GM21367 (cell line): ENCODE measurements around the gene ELOVL5.
"Not testable (repeated sequence)": the region's sequence is repeated elsewhere in the genome, so short reads cannot be mapped to it uniquely, and the experiment has no call there.

Experiments used
- ATAC-seq: cut with Tn5 transposase; IDR thresholded peaks from one replicate; pipeline ENCODE4 v1.9.1; 2021; ENCODE audit not compliant: unreplicated experiment

ELOVL5 gene

GRCh38 chr6:53348371-53349208 is at the start of gene ELOVL5:
Gene ELOVL5 (minus strand): TSS chr6:53348950. CDS start chr6:53295699, 53,251 bp downstream.
- peak; percentile 61 for ATAC-seq

- ATAC-seq = no peak
Measured at GRCh38 chr6:53397283-53397682, 48.5 kb upstream of the ELOVL5 start.

- no peak for ATAC-seq
Measured at GRCh38 chr6:53395986-53396385, 47.2 kb upstream of the ELOVL5 start.

GRCh38 chr6:53394704-53395103 is 46.0 kb upstream of the ELOVL5 start:
- ATAC-seq = no peak

- ATAC-seq = no peak
Measured at GRCh38 chr6:53391170-53391569, 42.4 kb upstream of the ELOVL5 start.

- no peak for ATAC-seq
Measured at GRCh38 chr6:53390010-53390409, 41.3 kb upstream of the ELOVL5 start.

- not testable (repeated sequence) for ATAC-seq
Measured at GRCh38 chr6:53388615-53389014, 39.9 kb upstream of the ELOVL5 start.

GRCh38 chr6:53382421-53382820 is 33.7 kb upstream of the ELOVL5 start:
- ATAC-seq = no peak

GRCh38 chr6:53378208-53378607 is 29.5 kb upstream of the ELOVL5 start:
- ATAC-seq = no peak

GRCh38 chr6:53377793-53378192 is 29.0 kb upstream of the ELOVL5 start:
- no peak for ATAC-seq

- ATAC-seq = no peak
Measured at GRCh38 chr6:53377289-53377688, 28.5 kb upstream of the ELOVL5 start.

- ATAC-seq = no peak
Measured at GRCh38 chr6:53376661-53377226, 28.0 kb upstream of the ELOVL5 start.

GRCh38 chr6:53375847-53376246 is 27.1 kb upstream of the ELOVL5 start:
- no peak for ATAC-seq

GRCh38 chr6:53373638-53374037 is 24.9 kb upstream of the ELOVL5 start:
- ATAC-seq = no peak

GRCh38 chr6:53369876-53370515 is 21.2 kb upstream of the ELOVL5 start:
- ATAC-seq = no peak

GRCh38 chr6:53369051-53369450 is 20.3 kb upstream of the ELOVL5 start:
- no peak for ATAC-seq

GRCh38 chr6:53366128-53366641 is 17.4 kb upstream of the ELOVL5 start:
- ATAC-seq = no peak

GRCh38 chr6:53363341-53364079 is 14.8 kb upstream of the ELOVL5 start:
- no peak for ATAC-seq

- no peak for ATAC-seq
Measured at GRCh38 chr6:53361549-53362031, 12.8 kb upstream of the ELOVL5 start.

GRCh38 chr6:53360093-53360912 is 11.6 kb upstream of the ELOVL5 start:
- no peak for ATAC-seq
